ENCODE data around the gene TNRC6A.

GRCh38 chr16:24681793-24682192 lies 47.7 kb upstream of the TNRC6A start:
- no peak for TF ChIP-seq CTCF (IDR thresholded peaks at IDR 0.05)
- no peak for TF ChIP-seq EZH2 (IDR thresholded peaks at IDR 0.05)
